Stomach (tissue), 9 donors: ENCODE measurements around the gene PTGR1. TPM values are rescaled to one million over a fixed set of nuclear protein-coding genes. Genes with fewer than 3 reads are reported as not detected.

Experiments used
- DNase-seq, 2 donors: peaks; one replicate each; pipeline versions ENCODE4 v3.0.0 to v3.0.0-alpha.2; 2013 to 2019
- H3K27ac ChIP-seq, 5 donors: fragments of 200-600 bp in 4 of 5; sonication (generic) in 4 of 5; one replicate each; pipeline ENCODE4 v1.5.1; 2013 to 2019; ENCODE audit warnings: mild to moderate bottlenecking in 1 of 5, moderate library complexity in 1 of 5
- H3K27me3 ChIP-seq, 3 donors: fragments of 200-600 bp; sonication (generic); one replicate each; pipeline ENCODE4 v1.5.1; 2017 to 2019; ENCODE audit warnings: mixed run types in 1 of 3
- H3K36me3 ChIP-seq, 4 donors: fragments of 200-600 bp; sonication (generic); 1 replicate in 3 of 4; 2 replicates in 1 of 4; pipeline ENCODE4 v1.5.1; 2016 to 2019
- H3K4me1 ChIP-seq, 4 donors: fragments of 200-600 bp; sonication (generic); one replicate each; pipeline ENCODE4 v1.5.1; 2016 to 2019
- H3K4me3 ChIP-seq, 4 donors: fragments of 200-600 bp; sonication (generic) in 3 of 4; one replicate each; pipeline ENCODE4 v1.5.1; 2016 to 2019; ENCODE audit warnings: mild to moderate bottlenecking in 1 of 4
- H3K9me3 ChIP-seq, 4 donors: fragments of 200-600 bp; sonication (generic); one replicate each; pipeline ENCODE4 v1.5.1; 2016 to 2019
- CTCF ChIP-seq, 7 experiments: fragments of 450-650 bp in 4 of 7; fragments of 200-600 bp in 3 of 7; sonication (generic) in 3 of 7; IDR thresholded peaks; one replicate each; pipeline ENCODE4 v1.5.1; 2016 to 2019; ENCODE audit warnings: antibody characterized with exemption in 7 of 7, control low read depth in 2 of 7, mild to moderate bottlenecking in 1 of 7
- EP300 ChIP-seq: sonication (generic); formaldehyde crosslinking; IDR thresholded peaks from one replicate; pipeline ENCODE4 v1.6.1; 2017; ENCODE audit warnings: antibody characterized with exemption
- POLR2A ChIP-seq, 4 donors: fragments of 450-650 bp; IDR thresholded peaks; one replicate each; pipeline ENCODE4 v1.6.1; 2016; ENCODE audit warnings: antibody characterized with exemption in 4 of 4, control low read depth in 2 of 4, mild to moderate bottlenecking in 1 of 4, moderate library complexity in 1 of 4
- POLR2AphosphoS5 ChIP-seq, 3 donors: sonication (generic); formaldehyde crosslinking; IDR thresholded peaks; one replicate each; pipeline ENCODE4 v1.6.1; 2016; ENCODE audit warnings: antibody characterized with exemption in 3 of 3
- WGBS, 5 donors: extraction: QIAGEN DNeasy Blood & Tissue Kit in 3 of 5; methylation state at CpG; one replicate each; pipeline versions ENCODE4 v1.1.5 to v1.1.7; 2013 to 2018; 5-methylcytosine and 5-hydroxymethylcytosine counted together
- intact Hi-C: fragments of 100-400 bp; cut with DNase I; formaldehyde crosslinking; loops from one replicate; pipeline ENCODE4 v1.15.1; 2023; ENCODE audit warnings: low total_unique reads
- polyA plus RNA-seq, 3 donors: library from polyadenylated mRNA; stranded (reverse); fragments of 200-250 nt; gene quantifications; one replicate each; pipeline ENCODE4 v1.2.3, GENCODE V29; 2013
- total RNA-seq, 5 donors: library from RNA; depleted of rRNA; stranded (reverse); fragments of >200 nt; gene quantifications; one replicate each; pipeline versions ENCODE4 v1.1.0 to v1.2.3, GENCODE V29; 2014 to 2016
- donor health status: healthy with polysubstance abuse.
- donor health status: Bipolar disorder and iron deficiency.
- donor health status: healthy.

The PTGR1 gene
- total and polyA plus RNA-seq, 8 donors, result 31.1 to 378 (median 133) TPM

GRCh38 chr9:111525056-111525977, 74.1 kb downstream of the PTGR1 start, which contains the start of gene ZNF483:
Gene ZNF483 (plus strand): TSS chr9:111525179. CDS start chr9:111527396, 2,217 bp downstream.
- 0 to 1% (median 1%) methylated on average over 41 to 66 of the region's 66 CpGs for WGBS, 5 donors
- peak; percentile 82 to 96 for DNase-seq
- intact Hi-C loops, result no loop called here
- H3K9me3 ChIP-seq, result no peaks in the 10 kb centered on the region
- peaks cover 0 to 24% (median 13%) of the 10 kb centered on the region in 4 donors for H3K36me3 ChIP-seq
- peak within 1 kb of the TSS; percentile 64 to 93 (median 82) for H3K4me3 ChIP-seq
- H3K27ac ChIP-seq, result peak within 1 kb of the TSS; percentile 69 to 81 (median 75)
- peaks cover 4 to 21% (median 17%) of the 10 kb centered on the region in 4 donors for H3K4me1 ChIP-seq
- no peaks in the 10 kb centered on the region for H3K27me3 ChIP-seq
- TF ChIP-seq EP300, result no peak
- no peak for TF ChIP-seq CTCF (IDR thresholded peaks at IDR 0.05)
- TF ChIP-seq POLR2AphosphoS5 (IDR thresholded peaks at IDR 0.05), result peak; percentile 42 to 71 (median 56)
- TF ChIP-seq POLR2A (IDR thresholded peaks at IDR 0.05), result no peak

- 21 to 32% (median 27%) methylated on average over 7 of the region's 7 CpGs for WGBS, 5 donors
- no peak for TF ChIP-seq CTCF (IDR thresholded peaks at IDR 0.05)
- TF ChIP-seq POLR2AphosphoS5 (IDR thresholded peaks at IDR 0.05), result no peak
- TF ChIP-seq EP300, result no peak
- no peak for TF ChIP-seq POLR2A (IDR thresholded peaks at IDR 0.05)
- intact Hi-C loops, result no loop called here
- H3K27ac ChIP-seq, result peak overlapping the region in 3 of 5 donors; percentile 75 to 81 (median 76)
- no peak for DNase-seq
- no peaks in the 10 kb centered on the region for H3K27me3 ChIP-seq
- H3K9me3 ChIP-seq, result no peaks in the 10 kb centered on the region
- H3K4me1 ChIP-seq, result peaks cover 4 to 21% (median 17%) of the 10 kb centered on the region in 4 donors
- peaks cover 0 to 18% (median 8%) of the 10 kb centered on the region in 4 donors for H3K36me3 ChIP-seq
- H3K4me3 ChIP-seq, result peak overlapping the region; percentile 64 to 93 (median 82)
Measured at GRCh38 chr9:111524731-111525055, 74.8 kb downstream of the PTGR1 start.

GRCh38 chr9:111516061-111516465, 83.4 kb downstream of the PTGR1 start:
- no peaks in the 10 kb centered on the region for H3K27me3 ChIP-seq
- no peak overlapping the region for H3K27ac ChIP-seq
- no peak overlapping the region for H3K4me3 ChIP-seq
- TF ChIP-seq POLR2A (IDR thresholded peaks at IDR 0.05) (no peak), POLR2AphosphoS5 (IDR thresholded peaks at IDR 0.05) (no peak), CTCF (IDR thresholded peaks at IDR 0.05) (no peak), EP300 (no peak)
- no peaks in the 10 kb centered on the region for H3K4me1 ChIP-seq
- 59 to 86% (median 76%) methylated on average over 2 of the region's 2 CpGs for WGBS, 5 donors
- intact Hi-C loops, result no loop called here
- H3K36me3 ChIP-seq, result no peaks in the 10 kb centered on the region
- no peak for DNase-seq
- peaks cover 0 to 8% (median 2%) of the 10 kb centered on the region in 4 donors for H3K9me3 ChIP-seq

GRCh38 chr9:111514967-111515366, 84.5 kb downstream of the PTGR1 start:
- H3K27ac ChIP-seq, result no peak overlapping the region
- no peaks in the 10 kb centered on the region for H3K36me3 ChIP-seq
- intact Hi-C loops, result no loop called here
- TF ChIP-seq EP300 (no peak), CTCF (IDR thresholded peaks at IDR 0.05) (no peak), POLR2AphosphoS5 (IDR thresholded peaks at IDR 0.05) (no peak), POLR2A (IDR thresholded peaks at IDR 0.05) (no peak)
- no peaks in the 10 kb centered on the region for H3K4me1 ChIP-seq
- H3K4me3 ChIP-seq, result no peak overlapping the region
- peaks cover 0 to 8% (median 3%) of the 10 kb centered on the region in 4 donors for H3K9me3 ChIP-seq
- no peaks in the 10 kb centered on the region for H3K27me3 ChIP-seq
- no peak for DNase-seq

Other genes with a start within 250 kb of the PTGR1 start
- 100 to 1,000 TPM in 1 of 5 donors, 10 to 100 TPM in 4; 34.5 to 147 (median 77.1) TPM for gene ECPAS, start 115.3 kb downstream of the PTGR1 start, total RNA-seq
- gene ECPAS, start 115.3 kb downstream of the PTGR1 start, polyA plus RNA-seq, result 10 to 100 TPM; 13.6 to 17.6 (median 13.8) TPM
- 10 to 100 TPM in 1 of 5 donors, 1 to 10 TPM in 3, not detected in 1; 1.8 to 29.7 (median 4.5) TPM for gene ZNF483, start 74.5 kb downstream of the PTGR1 start, total RNA-seq
- gene ZNF483, start 74.5 kb downstream of the PTGR1 start, polyA plus RNA-seq, result under 1 TPM in 2 of 3 donors, not detected in 1; 0.06 to 0.38 TPM
- 10 to 100 TPM in 2 of 5 donors, 1 to 10 TPM in 2, not detected in 1; 1.3 to 44.0 (median 9.0) TPM for gene DNAJC25, start 31.7 kb upstream of the PTGR1 start, total RNA-seq
- 1 to 10 TPM; 2.4 to 4.7 (median 4.3) TPM for gene DNAJC25, start 31.7 kb upstream of the PTGR1 start, polyA plus RNA-seq
- gene GNG10, start 62.0 kb upstream of the PTGR1 start, total RNA-seq, result 10 to 100 TPM; 12.3 to 93.7 (median 56.5) TPM
- 10 to 100 TPM; 34.3 to 76.7 (median 51.8) TPM for gene GNG10, start 62.0 kb upstream of the PTGR1 start, polyA plus RNA-seq
- gene SHOC1, start 195.3 kb upstream of the PTGR1 start, total RNA-seq, result under 1 TPM in 1 of 5 donors, not detected in 4; 0.18 TPM
- under 1 TPM; 0.15 to 0.31 (median 0.19) TPM for gene SHOC1, start 195.3 kb upstream of the PTGR1 start, polyA plus RNA-seq